ENCODE data around the gene ZMYND8. TPM values are rescaled to one million over a fixed set of nuclear protein-coding genes. Genes with fewer than 3 reads are reported as not detected.

Gene ZMYND8
- total and polyA plus RNA-seq, 10 of the 15 experiments (the other 5 are each of a cell fraction or from before 2014, with no cell fraction given), result 12.9 to 54.8 (median 23.1) TPM

GRCh38 chr20:47258745-47259695 is 97.5 kb downstream of the ZMYND8 start (continued):
- TF ChIP-seq EED (IDR thresholded peaks at IDR 0.05; ENCODE audit: low read depth) (peak; percentile 92), IRF5 (IDR thresholded peaks at IDR 0.05; ENCODE audit: borderline replicate concordance) (peak; percentile 3; the same call in 1 of the 2 replicates), HDAC2 (IDR thresholded peaks at IDR 0.05) (no peak), MAX (IDR thresholded peaks at IDR 0.05; ENCODE audit: low read depth, low read length) (no peak), BCL3 (IDR thresholded peaks at IDR 0.05; ENCODE audit: borderline replicate concordance, insufficient read depth, low read depth, low read length, poor library complexity, severe bottlenecking) (peak; percentile 89), CREM (IDR thresholded peaks at IDR 0.05; ENCODE audit: low read depth) (peak; percentile 57; the same call in 1 of the 2 replicates), STAT3 (IDR thresholded peaks at IDR 0.05; ENCODE audit: low read depth, low read length) (peak; percentile 73; the same call in 1 of the 2 replicates), STAT1 (conservative IDR thresholded peaks at IDR 0.05) (no peak), IKZF2 (IDR thresholded peaks at IDR 0.05) (peak; percentile 97 to 98; a peak in 3 of 4 replicates), BHLHE40 (IDR thresholded peaks at IDR 0.05; ENCODE audit: borderline replicate concordance in 1 of 2, low read depth in 2 of 2, low read length in 1 of 2) (peak; percentile 88 to 92; a peak in 3 of 4 replicates), JUND (IDR thresholded peaks at IDR 0.05; ENCODE audit: low read depth, low read length) (no peak), RUNX3 (IDR thresholded peaks at IDR 0.05; ENCODE audit: low read length) (peak; percentile 86), ZBED1 (IDR thresholded peaks at IDR 0.05; ENCODE audit: borderline replicate concordance) (no peak), POU2F2 (IDR thresholded peaks at IDR 0.05; ENCODE audit: borderline replicate concordance, low read depth, low read length) (peak; percentile 60; the same call in 1 of the 3 replicates), EP300 (IDR thresholded peaks at IDR 0.05; ENCODE audit: borderline replicate concordance in 1 of 2, control insufficient read depth in 1 of 2, low read depth in 2 of 2, low read length in 2 of 2) (peak in 1 of 2 experiments; percentile 90; a peak in 2 of 4 replicates), SMC3 (IDR thresholded peaks at IDR 0.05; ENCODE audit: borderline replicate concordance, low read length) (peak; percentile 29; the same call in 1 of the 2 replicates), POLR2A (IDR thresholded peaks at IDR 0.05; ENCODE audit: low read depth, low read length) (no peak; the same call in 1 of the 2 replicates), CHD2 (IDR thresholded peaks at IDR 0.05; ENCODE audit: borderline replicate concordance, low read depth, low read length) (peak; percentile 44; the same call in 1 of the 2 replicates), PBX3 (IDR thresholded peaks at IDR 0.05; ENCODE audit: insufficient replicate concordance, low read depth, low read length) (peak; percentile 65), TCF7 (IDR thresholded peaks at IDR 0.05; ENCODE audit: borderline replicate concordance) (no peak)
- TF ChIP-seq, protein P1, sequence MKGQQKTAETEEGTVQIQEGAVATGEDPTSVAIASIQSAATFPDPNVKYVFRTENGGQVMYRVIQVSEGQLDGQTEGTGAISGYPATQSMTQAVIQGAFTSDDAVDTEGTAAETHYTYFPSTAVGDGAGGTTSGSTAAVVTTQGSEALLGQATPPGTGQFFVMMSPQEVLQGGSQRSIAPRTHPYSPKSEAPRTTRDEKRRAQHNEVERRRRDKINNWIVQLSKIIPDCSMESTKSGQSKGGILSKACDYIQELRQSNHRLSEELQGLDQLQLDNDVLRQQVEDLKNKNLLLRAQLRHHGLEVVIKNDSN (IDR thresholded peaks at IDR 0.05; ENCODE audit: borderline replicate concordance, extremely low read length, insufficient read depth, low read depth, low read length), result no peak

Measured in GM12878 (cell line).